Daoy (cell line): ENCODE results near the gene FGFBP1. TPM values are rescaled to one million over a fixed set of nuclear protein-coding genes. Genes with fewer than 3 reads are reported as not detected.

Experiments used
- DNase-seq: peaks from one replicate; pipeline ENCODE4 v3.0.0-alpha.2; 2015; ENCODE audit warnings: low read depth
- total RNA-seq: library from RNA; depleted of rRNA; stranded (reverse); fragments of >200 nt; shearing (Covaris generic); gene quantifications from 2 replicates; pipeline ENCODE4 v1.2.3, GENCODE V29; 2014

The FGFBP1 gene
- total RNA-seq, 1 experiment from 2014 or later = 0.86 TPM

- peak; percentile 37 for DNase-seq
These were observed 25.4 kb downstream of the FGFBP1 start for GRCh38 chr4:15912961-15913630.

- no peak for DNase-seq
These were observed 26.3 kb downstream of the FGFBP1 start for GRCh38 chr4:15912236-15912635.

- no peak for DNase-seq
These were observed 28.2 kb downstream of the FGFBP1 start for GRCh38 chr4:15910155-15910940.

GRCh38 chr4:15907430-15907829, 31.1 kb downstream of the FGFBP1 start:
- DNase-seq = no peak

- peak; percentile 41 for DNase-seq
These were observed 32.5 kb downstream of the FGFBP1 start for GRCh38 chr4:15906020-15906443.

GRCh38 chr4:15902746-15903145, 35.8 kb downstream of the FGFBP1 start:
- DNase-seq = no peak

GRCh38 chr4:15901998-15902397, 36.5 kb downstream of the FGFBP1 start:
- DNase-seq = no peak

- no peak for DNase-seq
These were observed 37.5 kb downstream of the FGFBP1 start for GRCh38 chr4:15901007-15901406.

- DNase-seq = no peak
These were observed 39.0 kb downstream of the FGFBP1 start for GRCh38 chr4:15899511-15899910.

GRCh38 chr4:15898902-15899301, 39.6 kb downstream of the FGFBP1 start:
- no peak for DNase-seq

GRCh38 chr4:15897577-15897976, 41.0 kb downstream of the FGFBP1 start:
- DNase-seq = no peak

GRCh38 chr4:15894921-15895916, 43.3 kb downstream of the FGFBP1 start:
- DNase-seq = no peak

- no peak for DNase-seq
These were observed 44.1 kb downstream of the FGFBP1 start for GRCh38 chr4:15894393-15894792.

- peak; percentile 85 for DNase-seq
These were observed 44.6 kb downstream of the FGFBP1 start for GRCh38 chr4:15893962-15894361.

GRCh38 chr4:15891312-15891711, 47.2 kb downstream of the FGFBP1 start:
- DNase-seq = no peak

- no peak for DNase-seq
These were observed 48.2 kb downstream of the FGFBP1 start for GRCh38 chr4:15890246-15890829.

GRCh38 chr4:15888515-15888914, 50.0 kb downstream of the FGFBP1 start:
- no peak for DNase-seq
